ENCODE measurements around the gene LSM3. TPM values are rescaled to one million over a fixed set of nuclear protein-coding genes. Genes with fewer than 3 reads are reported as not detected.

LSM3 gene
- total and polyA plus RNA-seq, 9 of the 15 experiments (the other 6 are each of a cell fraction or from before 2014, with no cell fraction given), result 33.8 to 203 (median 61.2) TPM

DNA sequence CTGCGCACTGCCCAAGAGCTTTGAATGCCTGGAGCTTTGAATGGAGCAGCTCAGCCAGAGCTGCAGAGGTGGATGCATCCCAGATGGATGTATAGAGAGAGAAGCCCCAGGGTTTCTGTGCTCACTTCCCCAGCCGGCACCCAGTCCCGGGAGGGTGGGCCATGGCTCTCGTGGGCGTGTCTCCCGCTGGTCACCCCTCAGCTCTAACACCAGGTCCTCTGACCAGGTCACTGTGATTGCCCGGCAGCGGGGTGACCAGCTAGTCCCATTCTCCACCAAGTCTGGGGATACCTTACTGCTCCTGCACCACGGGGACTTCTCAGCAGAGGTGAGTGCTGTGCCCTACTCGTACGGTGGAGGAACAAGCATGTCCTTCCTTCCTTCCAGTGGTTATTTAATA lies 43.0 kb upstream of the LSM3 start (continued):
- TF ChIP-seq, protein P1, sequence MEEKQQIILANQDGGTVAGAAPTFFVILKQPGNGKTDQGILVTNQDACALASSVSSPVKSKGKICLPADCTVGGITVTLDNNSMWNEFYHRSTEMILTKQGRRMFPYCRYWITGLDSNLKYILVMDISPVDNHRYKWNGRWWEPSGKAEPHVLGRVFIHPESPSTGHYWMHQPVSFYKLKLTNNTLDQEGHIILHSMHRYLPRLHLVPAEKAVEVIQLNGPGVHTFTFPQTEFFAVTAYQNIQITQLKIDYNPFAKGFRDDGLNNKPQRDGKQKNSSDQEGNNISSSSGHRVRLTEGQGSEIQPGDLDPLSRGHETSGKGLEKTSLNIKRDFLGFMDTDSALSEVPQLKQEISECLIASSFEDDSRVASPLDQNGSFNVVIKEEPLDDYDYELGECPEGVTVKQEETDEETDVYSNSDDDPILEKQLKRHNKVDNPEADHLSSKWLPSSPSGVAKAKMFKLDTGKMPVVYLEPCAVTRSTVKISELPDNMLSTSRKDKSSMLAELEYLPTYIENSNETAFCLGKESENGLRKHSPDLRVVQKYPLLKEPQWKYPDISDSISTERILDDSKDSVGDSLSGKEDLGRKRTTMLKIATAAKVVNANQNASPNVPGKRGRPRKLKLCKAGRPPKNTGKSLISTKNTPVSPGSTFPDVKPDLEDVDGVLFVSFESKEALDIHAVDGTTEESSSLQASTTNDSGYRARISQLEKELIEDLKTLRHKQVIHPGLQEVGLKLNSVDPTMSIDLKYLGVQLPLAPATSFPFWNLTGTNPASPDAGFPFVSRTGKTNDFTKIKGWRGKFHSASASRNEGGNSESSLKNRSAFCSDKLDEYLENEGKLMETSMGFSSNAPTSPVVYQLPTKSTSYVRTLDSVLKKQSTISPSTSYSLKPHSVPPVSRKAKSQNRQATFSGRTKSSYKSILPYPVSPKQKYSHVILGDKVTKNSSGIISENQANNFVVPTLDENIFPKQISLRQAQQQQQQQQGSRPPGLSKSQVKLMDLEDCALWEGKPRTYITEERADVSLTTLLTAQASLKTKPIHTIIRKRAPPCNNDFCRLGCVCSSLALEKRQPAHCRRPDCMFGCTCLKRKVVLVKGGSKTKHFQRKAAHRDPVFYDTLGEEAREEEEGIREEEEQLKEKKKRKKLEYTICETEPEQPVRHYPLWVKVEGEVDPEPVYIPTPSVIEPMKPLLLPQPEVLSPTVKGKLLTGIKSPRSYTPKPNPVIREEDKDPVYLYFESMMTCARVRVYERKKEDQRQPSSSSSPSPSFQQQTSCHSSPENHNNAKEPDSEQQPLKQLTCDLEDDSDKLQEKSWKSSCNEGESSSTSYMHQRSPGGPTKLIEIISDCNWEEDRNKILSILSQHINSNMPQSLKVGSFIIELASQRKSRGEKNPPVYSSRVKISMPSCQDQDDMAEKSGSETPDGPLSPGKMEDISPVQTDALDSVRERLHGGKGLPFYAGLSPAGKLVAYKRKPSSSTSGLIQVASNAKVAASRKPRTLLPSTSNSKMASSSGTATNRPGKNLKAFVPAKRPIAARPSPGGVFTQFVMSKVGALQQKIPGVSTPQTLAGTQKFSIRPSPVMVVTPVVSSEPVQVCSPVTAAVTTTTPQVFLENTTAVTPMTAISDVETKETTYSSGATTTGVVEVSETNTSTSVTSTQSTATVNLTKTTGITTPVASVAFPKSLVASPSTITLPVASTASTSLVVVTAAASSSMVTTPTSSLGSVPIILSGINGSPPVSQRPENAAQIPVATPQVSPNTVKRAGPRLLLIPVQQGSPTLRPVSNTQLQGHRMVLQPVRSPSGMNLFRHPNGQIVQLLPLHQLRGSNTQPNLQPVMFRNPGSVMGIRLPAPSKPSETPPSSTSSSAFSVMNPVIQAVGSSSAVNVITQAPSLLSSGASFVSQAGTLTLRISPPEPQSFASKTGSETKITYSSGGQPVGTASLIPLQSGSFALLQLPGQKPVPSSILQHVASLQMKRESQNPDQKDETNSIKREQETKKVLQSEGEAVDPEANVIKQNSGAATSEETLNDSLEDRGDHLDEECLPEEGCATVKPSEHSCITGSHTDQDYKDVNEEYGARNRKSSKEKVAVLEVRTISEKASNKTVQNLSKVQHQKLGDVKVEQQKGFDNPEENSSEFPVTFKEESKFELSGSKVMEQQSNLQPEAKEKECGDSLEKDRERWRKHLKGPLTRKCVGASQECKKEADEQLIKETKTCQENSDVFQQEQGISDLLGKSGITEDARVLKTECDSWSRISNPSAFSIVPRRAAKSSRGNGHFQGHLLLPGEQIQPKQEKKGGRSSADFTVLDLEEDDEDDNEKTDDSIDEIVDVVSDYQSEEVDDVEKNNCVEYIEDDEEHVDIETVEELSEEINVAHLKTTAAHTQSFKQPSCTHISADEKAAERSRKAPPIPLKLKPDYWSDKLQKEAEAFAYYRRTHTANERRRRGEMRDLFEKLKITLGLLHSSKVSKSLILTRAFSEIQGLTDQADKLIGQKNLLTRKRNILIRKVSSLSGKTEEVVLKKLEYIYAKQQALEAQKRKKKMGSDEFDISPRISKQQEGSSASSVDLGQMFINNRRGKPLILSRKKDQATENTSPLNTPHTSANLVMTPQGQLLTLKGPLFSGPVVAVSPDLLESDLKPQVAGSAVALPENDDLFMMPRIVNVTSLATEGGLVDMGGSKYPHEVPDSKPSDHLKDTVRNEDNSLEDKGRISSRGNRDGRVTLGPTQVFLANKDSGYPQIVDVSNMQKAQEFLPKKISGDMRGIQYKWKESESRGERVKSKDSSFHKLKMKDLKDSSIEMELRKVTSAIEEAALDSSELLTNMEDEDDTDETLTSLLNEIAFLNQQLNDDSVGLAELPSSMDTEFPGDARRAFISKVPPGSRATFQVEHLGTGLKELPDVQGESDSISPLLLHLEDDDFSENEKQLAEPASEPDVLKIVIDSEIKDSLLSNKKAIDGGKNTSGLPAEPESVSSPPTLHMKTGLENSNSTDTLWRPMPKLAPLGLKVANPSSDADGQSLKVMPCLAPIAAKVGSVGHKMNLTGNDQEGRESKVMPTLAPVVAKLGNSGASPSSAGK (IDR thresholded peaks at IDR 0.05), result no peak
- no peak for TF ChIP-seq E2F1 (CRISPR knock-in tag; IDR thresholded peaks at IDR 0.05)
- TF ChIP-seq, protein P2, sequence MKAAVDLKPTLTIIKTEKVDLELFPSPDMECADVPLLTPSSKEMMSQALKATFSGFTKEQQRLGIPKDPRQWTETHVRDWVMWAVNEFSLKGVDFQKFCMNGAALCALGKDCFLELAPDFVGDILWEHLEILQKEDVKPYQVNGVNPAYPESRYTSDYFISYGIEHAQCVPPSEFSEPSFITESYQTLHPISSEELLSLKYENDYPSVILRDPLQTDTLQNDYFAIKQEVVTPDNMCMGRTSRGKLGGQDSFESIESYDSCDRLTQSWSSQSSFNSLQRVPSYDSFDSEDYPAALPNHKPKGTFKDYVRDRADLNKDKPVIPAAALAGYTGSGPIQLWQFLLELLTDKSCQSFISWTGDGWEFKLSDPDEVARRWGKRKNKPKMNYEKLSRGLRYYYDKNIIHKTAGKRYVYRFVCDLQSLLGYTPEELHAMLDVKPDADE (conservative IDR thresholded peaks at IDR 0.05; ENCODE audit: control insufficient read depth, low read depth, low read length), result no peak
- no peak for TF ChIP-seq TCFL5 (CRISPR knock-in tag; conservative IDR thresholded peaks at IDR 0.05)
- TF ChIP-seq CREB3 (tag; conservative IDR thresholded peaks at IDR 0.05; ENCODE audit: low read depth), result no peak
- TF ChIP-seq FOXK1 (CRISPR knock-in tag; IDR thresholded peaks at IDR 0.05; ENCODE audit: borderline replicate concordance), result no peak
- TF ChIP-seq NFIX (CRISPR knock-in tag; IDR thresholded peaks at IDR 0.05; ENCODE audit: low read depth), result no peak
- TF ChIP-seq ZNF780A (CRISPR knock-in tag; IDR thresholded peaks at IDR 0.05), result no peak
- no peak for TF ChIP-seq TBP (optimal IDR thresholded peaks at IDR 0.05; ENCODE audit: low read depth, low read length)
- TF ChIP-seq ILF3 (IDR thresholded peaks at IDR 0.05; ENCODE audit: borderline replicate concordance), result no peak

Data from K562 (cell line).